ENCODE measurements around the gene ABHD13.
A peak's percentile ranks its signal among the peaks of the same experiment; 100 is the strongest.

GRCh38 chr13:108218044-108218974 is at the start of gene ABHD13:
- TF ChIP-seq POLR2A (IDR thresholded peaks at IDR 0.05; ENCODE audit: low read depth, low read length) (peak; percentile 81; the same call in 1 of the 2 replicates), POLR2AphosphoS5 (IDR thresholded peaks at IDR 0.05; ENCODE audit: low read depth, low read length) (peak; percentile 61; the same call in 1 of the 2 replicates), TAF1 (IDR thresholded peaks at IDR 0.05; ENCODE audit: borderline replicate concordance, low read depth, low read length) (peak; percentile 63; the same call in 1 of the 2 replicates)
